Keratinocyte (primary cell): ENCODE measurements around the gene STX7.

Experiments
- CTCF ChIP-seq, 3 experiments: IDR thresholded peaks in 1 of 3; conservative IDR thresholded peaks in 1 of 3; optimal IDR thresholded peaks in 1 of 3; 2 replicates in 2 of 3; 3 replicates in 1 of 3; pipeline versions ENCODE3 to v1.5.1; 2011; ENCODE audit warnings: low read length in 3 of 3, mild to moderate bottlenecking in 3 of 3, moderate library complexity in 2 of 3, control low read depth in 1 of 3, inconsistent platforms in 1 of 3; ENCODE audit not compliant: insufficient read depth in 2 of 3; ENCODE audit errors: extremely low read depth in 1 of 3
- EZH2 ChIP-seq: IDR thresholded peaks from one replicate; pipeline ENCODE4 v1.6.1; 2012; ENCODE audit warnings: inconsistent platforms, mild to moderate bottlenecking, low read length, moderate library complexity

- TF ChIP-seq CTCF (optimal IDR thresholded peaks at IDR 0.05 in 1 of 3, IDR thresholded peaks at IDR 0.05 in 1 of 3, conservative IDR thresholded peaks at IDR 0.05 in 1 of 3; ENCODE audit: extremely low read depth in 1 of 3, insufficient read depth in 2 of 3, low read length in 3 of 3) (no peak), EZH2 (no peak)
Measured at GRCh38 chr6:132548746-132549463, 36.0 kb upstream of the STX7 start.
